SK-N-SH treated with all-trans-retinoic acid at 6 μM for 48 hours (cell line): ENCODE data around the gene PHF3.

ENCODE experiments used
- ATAC-seq: fragments of 200-7000 bp; cut with Tn5 transposase; 3 replicates; pipeline ENCODE4 v1.9.1; 2020; ENCODE audit warnings: mild to moderate bottlenecking, moderate library complexity
- ARNTL ChIP-seq: fragments of 450-650 bp; formaldehyde crosslinking; IDR thresholded peaks from 2 replicates; pipeline ENCODE4 v1.5.0; 2020; ENCODE audit warnings: low read depth, mild to moderate bottlenecking, moderate library complexity, borderline replicate concordance
- BACH2 ChIP-seq: fragments of 250-450 bp; sonication (Bioruptor Pico); IDR thresholded peaks from 2 replicates; pipeline ENCODE4 v1.9.0; 2021; ENCODE audit warnings: mild to moderate bottlenecking, borderline replicate concordance
- CREB5 ChIP-seq: fragments of 250-450 bp; sonication (Bioruptor Pico); IDR thresholded peaks from 2 replicates; pipeline ENCODE4 v1.5.1; 2020; ENCODE audit warnings: low read depth, mild to moderate bottlenecking, moderate library complexity
- CSDC2 ChIP-seq: fragments of 250-450 bp; sonication (Bioruptor Pico); IDR thresholded peaks from 2 replicates; pipeline ENCODE4 v1.5.0; 2020; ENCODE audit warnings: mild to moderate bottlenecking, moderate library complexity
- CSRNP3 ChIP-seq: fragments of 250-450 bp; sonication (Bioruptor Pico); IDR thresholded peaks from 2 replicates; pipeline ENCODE4 v1.5.1; 2021; ENCODE audit warnings: mild to moderate bottlenecking, moderate library complexity
- ESRRG ChIP-seq: fragments of 250-450 bp; sonication (Bioruptor Pico); IDR thresholded peaks from 2 replicates; pipeline ENCODE4 v1.6.1; 2021; ENCODE audit warnings: mild to moderate bottlenecking
- GLIS3 ChIP-seq: fragments of 250-450 bp; sonication (Bioruptor Pico); IDR thresholded peaks from 2 replicates; pipeline ENCODE4 v1.5.0; 2020; ENCODE audit warnings: mild to moderate bottlenecking, moderate library complexity
- ISL1 ChIP-seq: fragments of 250-450 bp; sonication (Bioruptor Pico); IDR thresholded peaks from 2 replicates; pipeline ENCODE4 v2.1.2; 2022; ENCODE audit warnings: mild to moderate bottlenecking, moderate library complexity
- PATZ1 ChIP-seq: fragments of 250-450 bp; sonication (Bioruptor Pico); IDR thresholded peaks from 2 replicates; pipeline ENCODE4 v1.8.0; 2020; ENCODE audit warnings: mild to moderate bottlenecking, moderate library complexity, borderline replicate concordance
- POU6F1 ChIP-seq: fragments of 250-450 bp; sonication (Bioruptor Pico); IDR thresholded peaks from 2 replicates; pipeline ENCODE4 v1.8.0; 2021; ENCODE audit warnings: low read depth, mild to moderate bottlenecking, moderate library complexity, borderline replicate concordance
- PPARA ChIP-seq: fragments of 250-450 bp; sonication (Bioruptor Pico); IDR thresholded peaks from 2 replicates; pipeline ENCODE4 v1.5.0; 2020; ENCODE audit warnings: mild to moderate bottlenecking, borderline replicate concordance
- RARB ChIP-seq: fragments of 250-450 bp; sonication (Bioruptor Pico); IDR thresholded peaks from 2 replicates; pipeline ENCODE4 v1.8.0; 2021; ENCODE audit warnings: mild to moderate bottlenecking, moderate library complexity
- SNAI2 ChIP-seq: fragments of 250-450 bp; sonication (Bioruptor Pico); IDR thresholded peaks from 2 replicates; pipeline ENCODE4 v1.5.0; 2020; ENCODE audit warnings: mild to moderate bottlenecking, moderate library complexity
- TCF4 ChIP-seq: fragments of 250-450 bp; sonication (Bioruptor Pico); IDR thresholded peaks from 2 replicates; pipeline ENCODE4 v1.8.0; 2021; ENCODE audit warnings: mild to moderate bottlenecking, moderate library complexity, borderline replicate concordance
- TOX ChIP-seq: fragments of 250-450 bp; sonication (Bioruptor Pico); IDR thresholded peaks from 2 replicates; pipeline ENCODE4 v1.8.0; 2021; ENCODE audit warnings: mild to moderate bottlenecking, moderate library complexity, borderline replicate concordance
- TSHZ2 ChIP-seq: fragments of 250-450 bp; sonication (Bioruptor Pico); IDR thresholded peaks from 2 replicates; pipeline ENCODE4 v1.5.0; 2020; ENCODE audit warnings: mild to moderate bottlenecking, moderate library complexity
- ZC3H10 ChIP-seq: fragments of 250-450 bp; sonication (Bioruptor Pico); IDR thresholded peaks from 2 replicates; pipeline ENCODE4 v1.5.1; 2021; ENCODE audit warnings: mild to moderate bottlenecking, moderate library complexity
- ZFP3 ChIP-seq: fragments of 250-450 bp; sonication (Bioruptor Pico); IDR thresholded peaks from 2 replicates; pipeline ENCODE4 v1.5.0; 2020; ENCODE audit warnings: mild to moderate bottlenecking, moderate library complexity
- ZFP30 ChIP-seq: fragments of 450-650 bp; formaldehyde crosslinking; IDR thresholded peaks from 2 replicates; pipeline ENCODE4 v1.5.0; 2022; ENCODE audit warnings: mild to moderate bottlenecking, moderate library complexity
- ZNF70 ChIP-seq: fragments of 450-650 bp; formaldehyde crosslinking; IDR thresholded peaks from 2 replicates; pipeline ENCODE4 v1.5.0; 2020; ENCODE audit warnings: mild to moderate bottlenecking, moderate library complexity
- ZNF8 ChIP-seq: fragments of 450-650 bp; formaldehyde crosslinking; IDR thresholded peaks from 2 replicates; pipeline ENCODE4 v1.5.0; 2020; ENCODE audit warnings: mild to moderate bottlenecking, moderate library complexity

Gene PHF3

GRCh38 chr6:63713332-63713731 lies 77.7 kb downstream of the PHF3 start:
- no peak for ATAC-seq
- TF ChIP-seq PATZ1 (CRISPR knock-in tag): no peak
- TF ChIP-seq TCF4 (CRISPR knock-in tag): no peak
- no peak for TF ChIP-seq ZFP30 (CRISPR knock-in tag)
- no peak for TF ChIP-seq BACH2 (CRISPR knock-in tag)
- TF ChIP-seq CSDC2 (CRISPR knock-in tag): no peak
- no peak for TF ChIP-seq RARB

- TF ChIP-seq ESRRG (no peak), TSHZ2 (CRISPR knock-in tag) (no peak), ZFP3 (CRISPR knock-in tag) (no peak), CREB5 (CRISPR knock-in tag) (no peak), CSRNP3 (CRISPR knock-in tag) (no peak), ZFP30 (CRISPR knock-in tag) (no peak), ZNF8 (no peak), ARNTL (CRISPR knock-in tag) (no peak)
- TF ChIP-seq, all 23 proteins: peak for 0
- ATAC-seq: no peak
Measured at GRCh38 chr6:63714091-63714490, 78.5 kb downstream of the PHF3 start.

- no peak for TF ChIP-seq PPARA (CRISPR knock-in tag)
- no peak for TF ChIP-seq ZNF70
- no peak for TF ChIP-seq ISL1
- TF ChIP-seq GLIS3 (CRISPR knock-in tag): no peak
- no peak for TF ChIP-seq SNAI2 (CRISPR knock-in tag)
- ATAC-seq: no peak
Measured at GRCh38 chr6:63716169-63716568, 80.6 kb downstream of the PHF3 start.

- TF ChIP-seq POU6F1 (CRISPR knock-in tag) (no peak), TOX (CRISPR knock-in tag) (no peak), ZFP30 (CRISPR knock-in tag) (no peak), CSDC2 (CRISPR knock-in tag) (no peak), ESRRG (no peak), ZFP3 (CRISPR knock-in tag) (no peak), ZC3H10 (CRISPR knock-in tag) (no peak)
- no peak for ATAC-seq
Measured at GRCh38 chr6:63721181-63721580, 85.6 kb downstream of the PHF3 start.
